ENCODE data around the gene MYO3B.
"Not testable (repeated sequence)": the region's sequence is repeated elsewhere in the genome, so short reads cannot be mapped to it uniquely, and the experiment has no call there.

The MYO3B gene

DNA sequence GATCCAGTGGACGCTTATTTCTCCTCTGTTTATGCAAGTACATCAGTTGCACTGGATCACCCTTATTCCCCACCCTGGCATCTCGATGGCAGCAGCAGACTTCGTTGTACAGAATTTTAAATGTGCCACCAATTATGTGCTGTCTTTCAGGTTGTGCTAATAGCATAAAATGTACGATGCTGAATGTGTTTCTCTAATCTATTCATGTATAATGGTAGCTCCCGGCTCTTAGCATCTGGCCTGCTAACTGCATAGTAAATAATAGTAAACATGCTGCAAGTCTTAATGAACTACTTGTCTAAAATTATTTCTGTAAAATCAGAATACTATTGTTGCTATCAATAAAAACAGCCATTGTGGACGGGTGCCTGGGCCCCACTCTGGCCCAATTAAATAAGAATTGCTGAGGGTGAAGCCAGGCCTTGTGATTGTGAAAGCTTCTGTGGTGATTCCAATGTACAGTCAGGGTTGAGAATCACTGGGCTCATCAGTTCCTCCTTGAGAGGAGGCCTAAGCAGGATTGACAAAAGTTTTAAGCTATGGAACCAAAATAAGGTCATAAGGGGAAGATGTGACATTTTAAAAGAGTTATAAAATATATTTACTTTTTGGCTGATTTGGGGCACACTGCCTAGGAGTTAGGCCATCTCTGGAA, 14.4 kb upstream of the MYO3B start:
- no peak for DNase-seq

DNA sequence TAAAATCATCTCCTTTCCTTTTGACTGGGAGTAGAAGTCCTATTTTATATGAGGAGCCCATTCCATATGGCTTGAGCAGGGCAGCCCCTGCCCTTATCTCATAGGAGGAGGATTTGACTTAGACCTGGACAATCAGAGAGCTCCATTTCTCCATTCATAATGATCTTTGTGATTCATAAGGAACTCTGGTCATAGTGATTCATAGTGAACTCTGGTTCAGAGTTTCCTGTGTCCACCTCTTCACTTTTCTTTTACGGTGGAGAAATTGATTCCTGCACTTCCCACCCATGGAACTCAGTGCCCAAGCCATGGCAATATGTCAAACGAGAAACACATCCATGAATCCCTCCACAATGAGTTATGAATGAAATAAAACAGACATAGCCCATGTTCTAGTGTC, 12.8 kb upstream of the MYO3B start:
- DNase-seq = no peak

DNA sequence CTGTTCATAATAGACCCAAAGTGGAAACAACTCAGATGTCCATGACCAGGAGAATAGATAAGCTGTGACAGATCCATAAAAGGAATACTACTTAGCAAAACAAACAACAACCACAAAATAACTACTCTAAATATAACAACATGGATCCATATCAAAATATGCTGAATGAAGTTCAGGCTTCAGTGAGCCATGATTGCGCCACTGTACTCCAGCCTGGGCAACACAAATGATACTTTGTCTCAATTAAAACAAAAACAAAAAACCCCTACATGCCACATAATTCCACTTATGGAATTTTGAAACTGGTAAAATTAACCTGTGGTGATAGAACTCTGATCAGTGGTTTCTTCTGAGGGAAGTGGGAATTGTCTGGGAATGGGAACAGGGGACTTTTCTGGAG, 11.2 kb upstream of the MYO3B start:
- no peak for DNase-seq

- DNase-seq = no peak
These were observed 7.5 kb upstream of the MYO3B start for GRCh38 chr2:170170281-170171040.

GRCh38 chr2:170176212-170176611, 1.7 kb upstream of the MYO3B start:
- no peak for DNase-seq

- no peak for DNase-seq
These were observed 2.2 kb downstream of the MYO3B start for GRCh38 chr2:170180031-170180566.

- DNase-seq = no peak
These were observed 3.7 kb downstream of the MYO3B start for GRCh38 chr2:170181602-170182001.

DNA sequence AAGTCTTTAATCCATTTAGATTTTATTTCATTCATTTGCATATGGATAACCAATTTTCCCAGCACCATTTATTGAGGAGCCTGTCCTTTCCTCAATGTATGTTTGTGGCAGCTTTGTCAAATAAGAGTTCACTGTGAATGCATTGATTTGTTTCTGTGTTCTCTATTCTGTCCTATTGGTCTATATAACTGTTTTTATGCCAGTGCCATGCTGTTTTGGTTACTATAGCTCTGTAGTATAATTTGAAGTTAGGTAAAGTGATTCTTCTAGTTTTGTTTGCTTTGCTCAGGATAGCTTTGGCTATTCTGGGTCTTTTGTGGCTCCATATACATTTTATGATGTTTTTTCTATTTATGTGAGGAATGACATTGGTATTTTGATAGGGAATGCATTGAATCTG, 7.4 kb downstream of the MYO3B start:
- DNase-seq = no peak

- no peak for DNase-seq
These were observed 11.8 kb downstream of the MYO3B start for GRCh38 chr2:170189757-170190156.

DNA sequence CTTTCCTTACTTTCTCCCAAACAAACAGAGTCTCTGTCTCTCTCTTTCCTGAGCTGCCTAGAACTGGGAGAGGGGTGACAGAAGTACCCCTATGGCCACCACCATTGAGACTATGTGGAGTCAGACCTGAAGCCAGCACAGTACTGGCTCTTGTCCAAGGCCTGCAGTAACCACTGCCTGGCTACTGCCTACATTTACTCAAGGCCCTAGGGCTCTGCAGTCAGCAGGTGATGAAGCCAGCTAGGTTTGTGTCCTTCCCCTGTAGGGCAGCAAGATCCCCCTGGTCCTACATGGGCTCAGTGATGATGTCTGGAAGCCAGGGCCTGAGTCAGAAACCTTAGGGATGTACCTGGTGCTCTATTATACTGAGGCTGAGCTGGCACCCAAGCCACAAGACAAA, 12.2 kb downstream of the MYO3B start:
- no peak for DNase-seq

- no peak for DNase-seq
These were observed 13.4 kb downstream of the MYO3B start for GRCh38 chr2:170191166-170191866.

DNA sequence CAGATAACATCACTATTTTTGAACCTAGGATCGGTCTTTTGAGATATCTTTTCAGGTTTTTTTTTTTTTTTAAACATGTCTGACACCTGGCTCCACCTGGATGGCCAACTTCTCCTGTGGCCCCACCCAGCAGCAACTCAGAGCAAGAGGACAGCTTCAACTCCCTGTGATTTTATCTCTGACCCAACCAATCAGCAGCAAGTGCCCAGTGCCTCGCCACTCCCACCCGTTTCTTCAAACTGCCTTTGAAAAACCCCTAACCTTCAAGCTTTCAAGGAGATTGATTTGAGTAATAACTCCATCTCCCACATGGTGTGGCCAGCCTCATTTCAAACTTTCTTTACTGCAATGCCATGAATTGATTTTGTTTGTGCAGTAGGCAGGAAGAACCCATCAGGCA, 19.0 kb downstream of the MYO3B start:
- no peak for DNase-seq

DNA sequence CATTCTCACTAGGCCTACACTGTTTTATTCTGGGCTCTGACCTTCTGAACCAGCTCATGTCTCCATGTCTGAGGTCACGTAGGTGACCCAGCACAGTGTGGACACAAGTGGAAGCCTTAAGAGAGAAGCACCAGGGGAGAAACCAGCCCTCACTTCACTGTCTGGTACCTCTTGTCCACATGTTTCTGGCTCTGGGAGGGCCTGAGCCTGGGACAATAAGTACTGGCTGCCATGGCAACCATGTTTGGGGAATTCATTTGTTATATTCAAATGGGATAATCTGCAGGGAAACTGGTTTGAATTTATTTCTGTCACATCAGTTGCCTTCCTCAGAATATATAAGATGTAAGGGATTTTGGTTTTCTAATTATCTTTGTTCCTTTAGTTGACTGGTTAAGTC, 23.3 kb downstream of the MYO3B start:
- no peak for DNase-seq

GRCh38 chr2:170201734-170202393, 23.9 kb downstream of the MYO3B start:
- peak; percentile 16 for DNase-seq

GRCh38 chr2:170202437-170202836, 24.5 kb downstream of the MYO3B start:
- peak; percentile 4 for DNase-seq

- DNase-seq = no peak
These were observed 26.5 kb downstream of the MYO3B start for GRCh38 chr2:170204298-170204951.

DNA sequence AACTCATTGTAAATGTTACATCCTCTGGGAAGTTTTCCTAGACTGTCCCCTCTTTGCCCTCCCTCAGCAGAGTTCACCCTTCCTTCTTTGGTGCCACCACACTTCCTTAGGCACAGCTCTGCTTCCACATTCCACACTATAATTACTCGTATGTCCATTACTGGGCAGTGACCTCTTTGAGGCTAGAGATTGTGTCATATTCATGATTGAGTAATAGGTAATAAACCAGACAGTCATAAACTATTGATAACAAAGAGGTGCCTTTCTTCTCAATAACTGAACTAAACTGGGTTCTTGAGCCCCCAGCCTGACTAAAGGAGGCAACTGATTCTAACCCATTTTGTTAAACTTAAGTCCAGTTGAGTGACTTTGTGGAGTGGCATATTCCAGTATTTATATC, 28.3 kb downstream of the MYO3B start:
- no peak for DNase-seq

GRCh38 chr2:170206805-170207407, 29.0 kb downstream of the MYO3B start:
- no peak for DNase-seq

GRCh38 chr2:170207901-170208300, 30.0 kb downstream of the MYO3B start:
- no peak for DNase-seq

- no peak for DNase-seq
These were observed 31.0 kb downstream of the MYO3B start for GRCh38 chr2:170208967-170209366.

DNA sequence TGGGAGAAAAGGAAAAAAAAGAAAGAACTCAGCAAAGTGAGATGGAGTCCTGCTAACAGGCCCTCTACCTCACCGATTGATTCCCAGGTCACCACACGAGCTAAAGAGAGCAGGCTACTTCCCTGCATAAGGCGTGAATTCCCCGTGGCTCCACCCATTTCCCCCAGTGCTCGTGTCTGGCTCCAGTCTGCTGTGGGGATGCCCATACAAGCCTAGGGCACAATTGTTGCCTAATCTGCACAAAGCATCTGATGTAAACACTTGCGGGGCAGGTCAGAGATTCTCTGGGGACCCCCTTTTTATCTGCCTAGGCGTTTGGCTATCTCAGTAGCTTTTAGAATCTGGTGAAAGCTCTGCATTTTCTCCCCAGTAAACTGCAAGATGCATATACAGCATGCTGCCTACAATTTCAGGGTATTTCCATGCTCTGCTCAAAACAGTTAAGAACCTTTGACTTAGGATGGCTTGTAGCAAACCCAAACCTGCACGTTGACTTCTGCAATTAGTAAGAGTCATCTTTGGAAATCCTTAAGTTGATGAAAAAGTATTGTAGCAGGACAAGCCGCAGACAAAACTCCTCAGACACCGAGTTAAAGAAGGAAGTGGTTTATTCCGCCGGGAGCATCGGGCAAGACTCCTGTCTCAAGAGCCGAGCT, 34.8 kb downstream of the MYO3B start:
- no peak for DNase-seq

DNA sequence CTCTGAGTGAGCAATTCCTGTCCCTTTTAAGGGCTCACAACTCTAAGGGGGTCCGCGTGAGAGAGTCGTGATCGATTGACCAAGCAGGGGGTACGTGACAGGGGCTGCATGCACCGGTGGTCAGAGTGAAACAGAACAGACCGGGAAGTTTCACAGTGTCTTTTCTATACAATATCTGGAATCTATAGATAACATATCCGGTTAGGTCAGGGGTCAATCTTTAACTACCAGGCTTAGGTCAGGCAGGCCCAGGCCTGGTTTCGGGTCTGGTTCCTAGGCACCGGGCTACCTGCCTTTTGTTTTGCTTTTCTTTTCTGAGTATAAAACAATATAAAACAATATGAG, 35.3 kb downstream of the MYO3B start:
- DNase-seq = not testable (repeated sequence)
